Right renal cortex interstitium (tissue), 3 donors: ENCODE data around the gene PLEKHM3. TPM values are rescaled to one million over a fixed set of nuclear protein-coding genes. Genes with fewer than 3 reads are reported as not detected.
"Not testable (repeated sequence)": the region's sequence is repeated elsewhere in the genome, so short reads cannot be mapped to it uniquely, and the experiment has no call there.

ENCODE experiments used
- DNase-seq, 3 donors: peaks; one replicate each; pipeline ENCODE4 v3.0.0-alpha.2; 2013; ENCODE audit warnings: low read depth in 3 of 3, low spot score in 2 of 3
- polyA plus RNA-seq, 3 donors: library from polyadenylated mRNA; unstranded; fragments of 120-200 nt; gene quantifications; one replicate each; pipeline ENCODE4 v1.2.1, GENCODE V29; 2013; ENCODE audit not compliant: insufficient read length in 3 of 3

Gene PLEKHM3
- polyA plus RNA-seq, 3 donors = 12.7 to 16.1 (median 13.4) TPM

GRCh38 chr2:207926989-207927300 lies 98.4 kb downstream of the PLEKHM3 start:
- no peak for DNase-seq

DNA sequence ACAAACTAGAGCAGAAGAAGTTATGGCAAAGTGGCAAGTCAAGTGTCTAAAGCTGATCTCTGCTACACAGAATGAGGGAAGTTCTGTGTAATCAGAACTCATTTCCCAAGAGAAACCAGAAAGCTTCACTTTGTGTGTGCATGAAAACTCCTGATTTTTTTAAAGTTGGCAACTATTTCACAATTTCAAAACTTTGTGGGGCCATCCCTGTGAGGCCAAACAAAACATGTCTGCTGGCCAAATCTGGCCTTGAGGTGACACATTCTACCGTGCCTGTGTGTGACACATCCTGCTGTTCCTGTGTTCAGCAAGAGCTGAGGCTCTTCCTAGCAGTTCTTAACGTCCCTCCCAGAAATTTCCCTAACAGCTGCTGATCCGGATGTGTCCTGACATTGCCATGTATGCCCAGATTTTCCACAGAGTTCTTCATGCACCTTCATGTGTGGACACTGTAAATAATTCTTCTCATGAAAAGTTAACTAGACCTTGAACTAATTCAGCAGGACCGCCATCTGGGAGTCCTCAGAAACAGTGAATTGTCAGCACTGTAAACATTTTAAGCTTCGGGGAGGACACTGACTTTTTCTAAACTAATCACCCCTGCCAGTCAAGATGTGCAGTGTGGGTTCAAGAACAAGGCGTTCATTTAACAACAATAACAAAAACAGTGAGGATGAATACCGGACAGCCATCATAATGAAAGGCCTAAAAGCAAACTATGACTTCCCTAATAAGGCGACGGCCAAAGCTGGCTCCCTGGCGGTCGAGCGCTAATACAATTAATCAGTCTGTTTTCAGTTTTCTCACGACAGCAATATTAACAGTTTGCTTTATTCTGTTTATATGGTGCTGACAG lies 99.0 kb downstream of the PLEKHM3 start:
- no peak for DNase-seq

- no peak for DNase-seq
Measured at GRCh38 chr2:207925601-207926000, 99.7 kb downstream of the PLEKHM3 start.

GRCh38 chr2:207921606-207922005 lies 103.7 kb downstream of the PLEKHM3 start:
- no peak for DNase-seq

DNA sequence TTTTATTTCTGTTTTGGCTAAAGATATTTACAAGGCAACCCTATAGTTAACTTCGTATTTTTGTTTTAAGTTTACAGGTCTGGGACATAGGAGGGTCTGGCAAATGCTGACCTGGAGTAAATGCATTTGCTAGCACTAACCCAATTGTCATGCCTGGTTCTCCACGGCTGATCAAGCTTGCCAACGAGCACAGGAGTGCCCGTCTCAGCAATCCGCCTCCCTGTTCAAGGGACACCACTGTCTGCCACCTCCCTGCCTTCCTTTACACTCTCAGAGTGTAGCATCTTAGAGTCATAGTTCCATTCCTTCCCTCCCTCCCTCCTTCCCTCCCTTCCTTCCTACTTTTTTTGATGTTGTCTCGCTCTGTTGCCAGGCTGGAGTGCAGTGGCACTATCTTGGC lies 104.6 kb downstream of the PLEKHM3 start:
- DNase-seq = no peak

DNA sequence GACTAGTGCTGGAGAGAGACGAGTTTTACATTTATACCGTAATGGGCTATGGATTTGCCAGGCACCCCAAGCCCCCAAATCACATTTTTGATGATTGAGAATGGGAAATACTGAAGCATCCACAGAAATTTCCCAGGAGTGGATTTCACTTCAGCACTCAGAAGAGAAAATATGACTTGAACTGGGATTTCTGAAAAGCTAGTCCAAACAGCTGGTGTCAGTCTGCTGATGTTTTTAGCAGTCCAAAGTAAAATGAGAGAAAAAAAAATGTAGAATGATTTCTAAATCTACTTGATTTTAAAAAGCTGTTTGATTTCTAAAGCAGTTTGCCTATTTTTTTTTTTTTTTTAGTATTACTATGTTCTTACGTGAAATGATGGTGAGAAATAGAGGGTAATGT lies 105.0 kb downstream of the PLEKHM3 start:
- DNase-seq = no peak

- DNase-seq = no peak
Measured at GRCh38 chr2:207919164-207919919, 106.0 kb downstream of the PLEKHM3 start.

GRCh38 chr2:207914716-207915115 lies 110.6 kb downstream of the PLEKHM3 start:
- DNase-seq = no peak

- DNase-seq = no peak
Measured at GRCh38 chr2:207913772-207914358, 111.5 kb downstream of the PLEKHM3 start.

DNA sequence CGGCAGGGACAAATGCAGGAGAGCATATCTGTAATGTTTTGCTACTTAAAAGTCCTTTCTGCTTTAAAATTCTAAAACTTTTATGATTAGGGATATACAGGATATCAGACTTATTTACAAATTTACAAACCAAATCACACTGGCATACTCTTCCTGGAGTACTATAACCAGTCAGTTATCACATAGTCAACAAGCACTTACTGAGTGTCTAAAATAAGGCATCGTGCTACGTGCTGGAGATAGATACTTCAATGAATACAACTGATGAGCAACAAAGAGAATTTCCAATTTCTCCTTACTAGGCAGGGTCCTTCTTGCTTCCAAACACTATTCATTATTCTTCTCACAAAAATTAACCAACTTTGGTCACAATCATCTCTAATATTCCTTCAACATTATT lies 113.5 kb downstream of the PLEKHM3 start:
- no peak for DNase-seq

DNA sequence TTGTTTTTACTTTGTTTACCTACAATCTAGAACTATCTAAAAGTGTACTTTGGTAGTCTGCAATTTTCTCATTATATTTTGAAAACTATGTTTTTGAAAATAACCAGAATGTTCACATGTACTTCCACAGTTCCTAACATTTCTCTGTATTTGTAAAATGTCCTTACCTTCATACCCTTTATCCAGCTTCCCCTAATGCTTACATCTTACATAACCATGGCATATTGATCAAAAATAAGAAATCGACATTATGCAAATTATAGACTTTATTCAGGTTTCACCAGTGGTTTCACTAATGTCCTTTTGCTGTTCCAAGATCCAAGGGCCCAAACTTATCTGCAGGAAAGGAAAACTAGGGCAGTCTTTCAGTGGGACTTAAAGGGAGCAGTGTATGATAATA lies 114.1 kb downstream of the PLEKHM3 start:
- no peak for DNase-seq

GRCh38 chr2:207906495-207906894 lies 118.8 kb downstream of the PLEKHM3 start:
- DNase-seq = not testable (repeated sequence)

GRCh38 chr2:207905546-207905945 lies 119.8 kb downstream of the PLEKHM3 start:
- DNase-seq = no peak

DNA sequence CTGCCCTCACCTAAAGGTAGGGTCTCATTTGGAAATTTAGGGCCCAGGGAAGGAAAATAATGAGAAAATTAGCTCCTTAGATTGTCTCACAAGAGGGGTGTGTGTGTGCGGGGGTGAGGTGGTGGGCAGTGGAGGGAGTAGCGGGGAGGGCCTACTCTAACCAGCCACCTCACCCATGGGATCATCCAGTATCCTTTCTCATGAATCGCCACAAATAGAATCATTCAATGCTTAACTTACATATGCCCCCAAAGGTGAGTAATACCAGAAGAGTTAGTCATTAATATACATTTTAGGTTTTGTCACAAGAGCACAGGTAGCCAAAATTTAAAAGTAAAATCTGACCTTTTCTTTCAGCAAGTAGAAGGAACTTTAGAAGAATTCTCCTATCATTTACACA lies 122.1 kb downstream of the PLEKHM3 start:
- DNase-seq = no peak

DNA sequence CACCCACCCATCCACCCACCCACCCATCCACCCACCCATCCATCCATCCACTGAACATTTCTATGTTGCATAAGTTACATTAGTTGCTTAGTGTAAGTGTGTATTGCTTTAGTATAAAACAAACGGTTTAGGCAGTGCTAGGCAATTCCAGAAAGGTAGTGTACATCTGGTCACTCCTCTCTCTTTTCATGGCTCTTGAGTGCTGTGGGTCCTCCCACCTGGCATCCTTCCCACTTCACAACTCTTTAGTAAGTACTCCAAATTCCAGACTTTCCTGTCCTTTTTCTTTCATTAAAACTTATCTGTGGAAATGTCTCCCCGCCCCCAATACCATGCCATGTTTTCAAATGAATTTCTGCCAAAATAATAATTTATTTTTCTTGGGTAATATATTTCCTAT lies 122.5 kb downstream of the PLEKHM3 start:
- no peak for DNase-seq

DNA sequence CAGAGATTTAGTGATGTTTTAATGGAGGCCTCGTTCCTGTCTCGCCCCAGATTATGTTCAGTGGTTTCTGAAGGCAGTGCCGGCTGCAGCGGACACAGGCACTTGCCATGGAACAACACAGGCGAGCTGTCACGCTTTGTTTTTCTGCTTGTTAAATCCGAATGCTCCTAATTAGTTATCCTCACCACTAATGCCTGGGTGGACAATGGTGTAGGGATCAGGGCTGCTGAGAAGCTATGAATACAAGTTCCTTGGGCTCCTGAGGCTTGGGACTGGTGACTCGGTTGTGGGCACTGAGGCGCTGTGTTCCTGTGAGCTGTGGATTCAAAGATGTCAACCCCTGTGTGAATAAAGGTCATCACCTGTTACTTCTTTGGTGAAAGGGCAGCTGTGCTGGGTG lies 123.5 kb downstream of the PLEKHM3 start:
- DNase-seq = no peak

GRCh38 chr2:207901401-207901800 lies 123.9 kb downstream of the PLEKHM3 start:
- no peak for DNase-seq

DNA sequence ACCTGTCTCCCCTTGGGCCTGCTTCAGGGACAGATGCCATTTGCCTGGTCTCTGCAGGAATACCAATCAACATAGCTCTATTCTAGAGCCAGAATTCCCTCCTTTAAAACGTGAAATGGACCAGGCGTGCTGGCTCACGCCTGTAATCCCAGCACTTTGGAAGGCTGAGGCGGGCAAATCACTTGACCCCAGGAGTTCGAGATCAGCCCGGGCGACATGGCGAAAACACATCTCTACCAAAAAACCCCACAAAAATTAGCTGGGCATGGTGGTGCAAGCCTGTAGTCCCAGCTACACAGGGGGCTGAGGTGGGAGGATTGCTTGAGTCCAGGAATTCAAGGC lies 127.0 kb downstream of the PLEKHM3 start:
- no peak for DNase-seq

GRCh38 chr2:207897541-207898353 lies 127.6 kb downstream of the PLEKHM3 start:
- no peak for DNase-seq

DNA sequence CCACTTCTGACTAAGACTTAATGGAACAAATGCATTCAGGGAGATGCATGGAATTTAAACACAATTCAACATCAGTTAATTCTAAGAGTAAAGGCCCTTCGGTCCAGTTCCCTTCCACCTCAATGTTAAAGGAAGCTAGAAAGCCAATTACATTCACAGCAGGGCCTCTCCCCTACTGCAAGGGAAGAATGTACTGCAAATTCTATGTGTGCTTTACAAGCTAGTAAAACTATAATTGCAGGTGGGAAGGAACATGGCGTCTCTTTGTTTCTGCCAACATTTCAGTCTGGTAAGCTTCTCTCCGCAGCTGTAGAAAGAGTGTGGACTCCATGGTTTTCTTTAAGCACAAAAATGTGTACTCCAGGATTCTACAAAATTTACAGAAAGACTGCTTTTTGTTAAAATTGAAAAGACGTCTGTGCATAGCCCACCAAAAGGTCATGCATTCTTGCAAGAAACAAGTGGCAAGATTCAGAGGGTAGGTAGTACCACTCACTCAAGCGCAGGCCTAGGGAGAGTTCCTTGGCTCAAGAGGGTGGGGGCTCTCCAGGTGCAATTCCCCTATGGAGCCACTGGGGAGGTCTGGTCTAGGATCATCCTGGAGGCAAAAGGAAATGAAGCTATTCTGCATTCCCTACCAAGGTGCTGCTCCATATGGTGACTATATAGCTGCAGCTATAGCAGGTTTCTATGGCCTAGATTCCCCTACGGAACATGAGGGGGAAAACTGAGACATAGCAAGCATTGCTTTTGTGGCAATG lies 128.6 kb downstream of the PLEKHM3 start:
- DNase-seq = no peak
